GM23338 (cell line): Measurements from ENCODE around the gene ALDH6A1. TPM values are rescaled to one million over a fixed set of nuclear protein-coding genes. Genes with fewer than 3 reads are reported as not detected.

ENCODE experiments used
- ATAC-seq: fragments of 200-7000 bp; cut with Tn5 transposase; 3 replicates; pipeline ENCODE4 v1.9.1; 2020
- DNase-seq: peaks from one replicate; pipeline ENCODE4 v3.0.0-alpha.2; 2015; ENCODE audit warnings: low spot score
- H2AFZ ChIP-seq: fragments of 200-600 bp; sonication (generic); 2 replicates; pipeline ENCODE4 v1.8.0; 2016; ENCODE audit warnings: antibody characterized with exemption, mild to moderate bottlenecking, moderate library complexity
- H3F3A ChIP-seq: fragments of 200-600 bp; sonication (generic); replicated peaks from 2 replicates; pipeline ENCODE4 v1.8.0; 2017; ENCODE audit warnings: antibody characterized with exemption, mixed run types, low read depth
- H3K27ac ChIP-seq: fragments of 200-600 bp; sonication (generic); 2 replicates; pipeline ENCODE4 v1.6.1; 2016; ENCODE audit warnings: low read depth
- H3K27me3 ChIP-seq: fragments of 200-600 bp; sonication (generic); 2 replicates; pipeline ENCODE4 v1.8.0; 2016; ENCODE audit warnings: mild to moderate bottlenecking, mixed run types, moderate library complexity; ENCODE audit not compliant: insufficient read depth
- H3K36me3 ChIP-seq: fragments of 200-600 bp; sonication (generic); 2 replicates; pipeline ENCODE4 v1.8.0; 2016; ENCODE audit warnings: mild to moderate bottlenecking; ENCODE audit not compliant: insufficient read depth
- H3K4me1 ChIP-seq: fragments of 200-600 bp; sonication (generic); 2 replicates; pipeline ENCODE4 v1.8.0; 2016; ENCODE audit warnings: mild to moderate bottlenecking, moderate library complexity; ENCODE audit not compliant: insufficient read depth
- H3K4me2 ChIP-seq: fragments of 200-600 bp; sonication (generic); 2 replicates; pipeline ENCODE4 v1.7.1; 2017; ENCODE audit warnings: mixed run types
- H3K4me3 ChIP-seq: fragments of 200-600 bp; sonication (generic); 2 replicates; pipeline ENCODE4 v1.6.1; 2016; ENCODE audit warnings: mixed run types
- H3K79me2 ChIP-seq: fragments of 200-600 bp; sonication (generic); replicated peaks from 2 replicates; pipeline ENCODE4 v1.8.0; 2017; ENCODE audit warnings: mild to moderate bottlenecking; ENCODE audit not compliant: insufficient read depth
- H3K9me2 ChIP-seq: fragments of 200-600 bp; sonication (generic); 2 replicates; pipeline ENCODE4 v1.8.0; 2017; ENCODE audit not compliant: insufficient read depth
- H4K20me1 ChIP-seq: fragments of 200-600 bp; sonication (generic); replicated peaks from 2 replicates; pipeline ENCODE4 v1.8.0; 2017; ENCODE audit warnings: mild to moderate bottlenecking; ENCODE audit not compliant: insufficient read depth
- H3K27ac Mint-ChIP-seq: 2 replicates; pipeline ENCODE4 v1.8.0; 2020; ENCODE audit warnings: inconsistent platforms, mild to moderate bottlenecking, moderate library complexity, mixed read lengths
- H3K27me3 Mint-ChIP-seq: 3 replicates; pipeline ENCODE4 v1.8.0; 2022; ENCODE audit warnings: low read depth, mild to moderate bottlenecking, moderate library complexity, mixed read lengths, inconsistent platforms; ENCODE audit not compliant: insufficient read depth, poor library complexity
- H3K36me3 Mint-ChIP-seq: 3 replicates; pipeline ENCODE4 v1.8.0; 2021; ENCODE audit warnings: low read depth, mild to moderate bottlenecking, inconsistent platforms, moderate library complexity, mixed read lengths
- H3K4me1 Mint-ChIP-seq: 3 replicates; pipeline ENCODE4 v1.8.0; 2020; ENCODE audit warnings: mild to moderate bottlenecking, inconsistent platforms, mixed read lengths
- H3K4me3 Mint-ChIP-seq: 3 replicates; pipeline ENCODE4 v1.8.0; 2021; ENCODE audit warnings: moderate library complexity, mild to moderate bottlenecking, inconsistent platforms, mixed read lengths
- H3K9me3 Mint-ChIP-seq: 3 replicates; pipeline ENCODE4 v1.8.0; 2020; ENCODE audit warnings: moderate library complexity, mild to moderate bottlenecking, inconsistent platforms, mixed read lengths
- CTCF ChIP-seq, 2 experiments: fragments of 200-600 bp in 1 of 2; sonication (generic) in 1 of 2; conservative IDR thresholded peaks; 2 replicates each; pipeline versions ENCODE4 v1.5.1 to v1.6.1; 2016 to 2017; ENCODE audit warnings: antibody characterized with exemption in 2 of 2, low read depth in 2 of 2, mild to moderate bottlenecking in 2 of 2, moderate library complexity in 1 of 2
- POLR2AphosphoS5 ChIP-seq: IDR thresholded peaks from 2 replicates; pipeline ENCODE4 v1.6.1; 2016; ENCODE audit warnings: antibody characterized with exemption, low read depth
- REST ChIP-seq: IDR thresholded peaks from one replicate; pipeline ENCODE4 v1.6.1; 2018; ENCODE audit warnings: antibody characterized with exemption; ENCODE audit not compliant: unreplicated experiment
- STAT1 ChIP-seq: IDR thresholded peaks from one replicate; pipeline ENCODE4 v1.6.1; 2016; ENCODE audit warnings: antibody characterized with exemption; ENCODE audit not compliant: unreplicated experiment
- ZNF114 ChIP-seq: fragments of 250-450 bp; sonication (Bioruptor Pico); IDR thresholded peaks from 2 replicates; pipeline ENCODE4 v1.5.0; 2020; ENCODE audit warnings: mild to moderate bottlenecking, moderate library complexity
- ZNF462 ChIP-seq: fragments of 250-450 bp; sonication (Bioruptor Pico); IDR thresholded peaks from 2 replicates; pipeline ENCODE4 v1.5.0; 2020; ENCODE audit warnings: mild to moderate bottlenecking, moderate library complexity
- polyA plus RNA-seq: library from polyadenylated mRNA; unstranded; fragments of >200 nt; fragmentation: Nextera tagmentation; extraction: Ambion mirVana; gene quantifications from 2 replicates; pipeline ENCODE4 v1.2.1, GENCODE V29; 2016
- total RNA-seq: library from RNA; depleted of rRNA; stranded (reverse); fragments of >200 nt; shearing (Covaris generic); gene quantifications from 2 replicates; pipeline ENCODE4 v1.2.3, GENCODE V29; 2014

ALDH6A1 gene
- total and polyA plus RNA-seq, 2 experiments from 2014 or later: 16.1 to 28.0 TPM

GRCh38 chr14:74018174-74018585 is 66.1 kb downstream of the ALDH6A1 start (continued):
- no peak for TF ChIP-seq ZNF462 (CRISPR knock-in tag)
- TF ChIP-seq STAT1: no peak

GRCh38 chr14:74015963-74016362 is 68.3 kb downstream of the ALDH6A1 start:
- H3K27ac Mint-ChIP-seq: no peak overlapping the region
- ATAC-seq (no peak), DNase-seq (no peak)
- TF ChIP-seq POLR2AphosphoS5 (no peak), ZNF114 (CRISPR knock-in tag) (no peak), CTCF (conservative IDR thresholded peaks at IDR 0.05; ENCODE audit: low read depth in 2 of 2) (no peak), REST (no peak)
- H3K9me2 ChIP-seq: no peaks in the 10 kb centered on the region
- no peaks in the 10 kb centered on the region for H4K20me1 ChIP-seq
- no peaks in the 10 kb centered on the region for H3K9me3 Mint-ChIP-seq
- no peak overlapping the region for H3K27ac ChIP-seq
- no peaks in the 10 kb centered on the region for H3K79me2 ChIP-seq
- no peaks in the 10 kb centered on the region for H3F3A ChIP-seq
- H3K4me2 ChIP-seq: no peak overlapping the region
- no peaks in the 10 kb centered on the region; the same call in 2 of the 3 replicates for H3K4me1 Mint-ChIP-seq
- no peaks in the 10 kb centered on the region; the same call in 1 of the 2 replicates for H3K4me1 ChIP-seq
- no peak overlapping the region for H3K4me3 Mint-ChIP-seq
- no peaks in the 10 kb centered on the region for H3K36me3 Mint-ChIP-seq
- peaks cover 12% of the 10 kb centered on the region for H3K27me3 Mint-ChIP-seq
- no peak overlapping the region for H2AFZ ChIP-seq
- H3K4me3 ChIP-seq: no peak overlapping the region
- H3K27me3 ChIP-seq: peaks cover 9% of the 10 kb centered on the region
- no peaks in the 10 kb centered on the region for H3K36me3 ChIP-seq
